ENCODE data around the gene HTT-AS.

HTT-AS gene

DNA sequence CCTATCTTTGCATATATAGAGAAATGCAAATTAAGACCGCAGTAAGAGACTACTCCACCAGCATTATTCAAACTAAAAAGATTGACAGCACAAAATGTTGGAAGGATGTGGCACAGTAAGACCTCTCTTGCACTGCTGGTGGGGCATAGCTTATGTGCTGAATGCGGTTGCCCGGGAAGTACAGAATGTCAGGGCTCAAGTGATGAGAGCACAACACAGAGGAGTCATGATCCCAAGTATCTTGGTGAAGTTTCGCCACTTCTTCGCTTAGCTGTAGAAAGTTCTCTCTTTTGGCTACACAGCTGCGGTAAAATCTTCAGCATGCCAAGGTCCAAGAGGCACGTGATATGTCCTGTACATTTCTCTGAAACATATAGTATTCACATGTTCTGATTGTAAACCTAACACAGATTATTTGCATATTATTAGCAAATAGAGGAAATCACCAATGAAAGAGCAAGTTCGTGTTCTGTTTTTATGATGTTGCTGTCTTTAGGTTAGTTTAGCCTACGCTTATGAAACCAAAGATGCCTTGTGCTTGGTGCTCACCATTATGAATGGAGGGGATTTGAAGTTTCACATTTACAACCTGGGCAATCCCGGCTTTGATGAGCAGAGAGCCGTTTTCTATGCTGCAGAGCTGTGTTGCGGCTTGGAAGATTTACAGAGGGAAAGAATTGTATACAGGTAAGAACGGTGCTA is 55.0 kb downstream of the HTT-AS start:
- no peak overlapping the region for H3K4me3 ChIP-seq (replicated peaks; ENCODE audit: low read depth, low read length)
- no peak for DNase-seq (ENCODE audit: low read depth)
- TF ChIP-seq, protein P1, sequence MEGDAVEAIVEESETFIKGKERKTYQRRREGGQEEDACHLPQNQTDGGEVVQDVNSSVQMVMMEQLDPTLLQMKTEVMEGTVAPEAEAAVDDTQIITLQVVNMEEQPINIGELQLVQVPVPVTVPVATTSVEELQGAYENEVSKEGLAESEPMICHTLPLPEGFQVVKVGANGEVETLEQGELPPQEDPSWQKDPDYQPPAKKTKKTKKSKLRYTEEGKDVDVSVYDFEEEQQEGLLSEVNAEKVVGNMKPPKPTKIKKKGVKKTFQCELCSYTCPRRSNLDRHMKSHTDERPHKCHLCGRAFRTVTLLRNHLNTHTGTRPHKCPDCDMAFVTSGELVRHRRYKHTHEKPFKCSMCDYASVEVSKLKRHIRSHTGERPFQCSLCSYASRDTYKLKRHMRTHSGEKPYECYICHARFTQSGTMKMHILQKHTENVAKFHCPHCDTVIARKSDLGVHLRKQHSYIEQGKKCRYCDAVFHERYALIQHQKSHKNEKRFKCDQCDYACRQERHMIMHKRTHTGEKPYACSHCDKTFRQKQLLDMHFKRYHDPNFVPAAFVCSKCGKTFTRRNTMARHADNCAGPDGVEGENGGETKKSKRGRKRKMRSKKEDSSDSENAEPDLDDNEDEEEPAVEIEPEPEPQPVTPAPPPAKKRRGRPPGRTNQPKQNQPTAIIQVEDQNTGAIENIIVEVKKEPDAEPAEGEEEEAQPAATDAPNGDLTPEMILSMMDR (IDR thresholded peaks at IDR 0.05; ENCODE audit: low read length, missing control alignments) = no peak

DNA sequence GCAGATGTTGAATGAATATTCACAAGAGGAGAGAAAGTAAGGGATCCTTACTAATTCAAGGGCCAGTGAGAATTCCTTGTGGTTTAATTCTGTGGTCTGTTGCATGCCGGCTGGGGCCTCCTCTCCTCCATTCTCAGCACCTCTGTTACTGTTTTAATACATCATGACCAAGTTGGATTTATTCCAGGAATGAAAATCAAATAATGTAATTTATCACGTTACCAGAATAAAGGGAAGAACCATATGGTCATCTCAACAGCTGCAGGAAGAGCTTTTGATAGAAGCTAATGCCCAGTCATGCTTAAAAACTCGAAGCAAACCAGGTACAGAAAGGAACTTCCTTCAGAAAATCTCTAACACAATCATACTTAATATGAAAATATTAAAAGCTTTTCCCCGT is 56.8 kb downstream of the HTT-AS start:
- no peak overlapping the region for H3K4me3 ChIP-seq (replicated peaks; ENCODE audit: low read depth, low read length)
- no peak for DNase-seq (ENCODE audit: low read depth)
- TF ChIP-seq, protein P1 (IDR thresholded peaks at IDR 0.05; ENCODE audit: low read length, missing control alignments) = no peak

DNA sequence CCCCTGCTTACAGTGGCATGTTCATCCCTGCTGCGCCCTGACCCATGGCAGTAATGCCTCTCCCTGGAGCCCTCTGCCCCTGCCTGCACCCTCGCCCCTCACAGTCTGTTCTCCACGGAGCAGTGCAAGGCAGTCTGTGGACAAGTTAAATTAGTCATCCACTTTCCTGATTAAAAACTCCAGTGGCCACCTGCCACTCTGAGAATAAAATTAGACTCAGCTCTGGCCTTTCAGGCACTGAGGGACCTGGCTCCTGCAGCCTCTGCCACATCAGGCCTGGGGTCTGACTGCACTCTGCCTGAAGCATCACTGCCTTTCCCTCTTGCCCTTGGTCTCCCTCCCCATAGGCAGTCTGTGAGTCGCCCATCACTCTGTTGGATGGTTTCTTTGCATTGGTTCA is 57.4 kb downstream of the HTT-AS start:
- no peak overlapping the region for H3K4me3 ChIP-seq (replicated peaks; ENCODE audit: low read depth, low read length)
- TF ChIP-seq, protein P1 (IDR thresholded peaks at IDR 0.05; ENCODE audit: low read length, missing control alignments) = no peak
- no peak for DNase-seq (ENCODE audit: low read depth)

DNA sequence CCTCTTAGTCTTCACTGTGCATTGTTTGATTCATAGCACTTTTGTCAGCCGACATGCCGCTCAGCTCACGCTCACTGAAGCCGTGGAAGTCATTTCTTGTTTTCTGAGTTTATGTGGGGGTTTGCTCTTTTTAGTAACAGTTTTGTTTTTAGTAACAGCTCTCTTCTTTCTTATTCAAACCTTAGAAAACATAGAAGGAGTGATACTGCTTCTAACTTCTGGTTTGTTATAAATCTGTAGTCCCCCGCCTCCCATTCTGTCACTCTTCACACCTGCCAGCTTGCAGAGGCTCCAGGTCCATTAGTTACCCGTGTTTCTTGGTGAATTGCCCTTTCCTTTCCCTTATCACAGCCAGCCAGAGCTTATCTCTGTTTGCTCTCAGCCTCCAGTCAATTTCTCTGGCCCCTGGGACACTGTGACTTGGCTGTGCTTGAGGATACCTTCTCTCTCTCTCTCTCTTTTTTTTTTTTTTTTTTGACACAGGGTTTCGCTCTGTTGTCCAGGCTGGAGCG is 60.4 kb downstream of the HTT-AS start:
- no peak for DNase-seq (ENCODE audit: low read depth)
- TF ChIP-seq, protein P1 (IDR thresholded peaks at IDR 0.05; ENCODE audit: low read length, missing control alignments) = no peak
- H3K4me3 ChIP-seq (replicated peaks; ENCODE audit: low read depth, low read length) = no peak overlapping the region

All from fibroblast of pulmonary artery (primary cell).